HG03521 (cell line): ENCODE data around the gene GAPVD1.

Experiments
- ATAC-seq: cut with Tn5 transposase; IDR thresholded peaks from one replicate; pipeline ENCODE4 v1.9.1; 2021; ENCODE audit warnings: mild to moderate bottlenecking, moderate library complexity; ENCODE audit not compliant: unreplicated experiment

Gene GAPVD1

DNA sequence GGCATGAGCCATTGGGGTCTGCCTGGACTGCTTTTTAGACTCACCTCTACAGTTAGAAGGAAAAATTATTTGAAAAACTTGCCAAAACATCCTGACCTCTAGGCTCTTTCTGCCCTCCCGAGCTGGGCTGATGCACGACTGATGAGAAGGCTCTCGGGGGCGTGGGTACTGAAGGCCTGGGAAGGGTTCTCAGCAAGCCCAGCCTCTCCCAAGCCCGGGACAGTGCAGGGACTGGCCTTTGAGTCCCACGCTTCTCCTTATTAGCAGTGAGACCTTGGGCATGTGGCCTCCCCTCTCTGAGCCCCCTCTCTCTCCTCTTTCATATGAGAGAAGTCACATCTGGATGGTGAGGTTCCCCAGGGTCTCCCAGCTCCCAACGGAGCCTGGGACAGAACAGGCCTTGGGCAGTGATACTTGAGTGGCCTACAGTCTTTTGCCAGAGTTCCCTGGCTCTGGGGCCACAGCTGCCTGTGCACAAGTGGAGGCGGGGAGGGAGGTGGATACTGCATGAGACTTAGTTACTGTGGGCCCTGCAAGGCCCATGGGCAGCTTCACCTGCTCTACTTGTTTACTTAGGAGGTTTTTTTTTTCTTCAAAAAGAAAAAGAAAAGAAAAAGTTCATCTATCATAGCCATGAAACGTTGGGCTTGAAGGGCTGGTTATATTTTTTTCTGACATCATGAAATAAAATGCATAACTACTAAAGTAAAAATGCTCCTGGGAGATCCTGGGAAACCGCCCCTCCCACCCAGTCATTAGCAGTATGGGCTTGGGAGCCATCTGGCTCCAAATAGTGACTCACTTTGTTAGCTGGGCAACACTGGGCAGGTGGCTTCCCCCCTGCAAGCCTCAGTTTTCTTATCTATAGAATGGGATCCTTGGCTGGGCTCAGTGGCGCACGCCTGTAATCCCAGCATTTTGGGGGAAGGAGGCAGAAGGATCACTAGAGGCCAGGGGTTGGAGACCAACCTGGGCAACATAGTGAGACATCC is 139.4 kb downstream of the GAPVD1 start:
- no peak for ATAC-seq

DNA sequence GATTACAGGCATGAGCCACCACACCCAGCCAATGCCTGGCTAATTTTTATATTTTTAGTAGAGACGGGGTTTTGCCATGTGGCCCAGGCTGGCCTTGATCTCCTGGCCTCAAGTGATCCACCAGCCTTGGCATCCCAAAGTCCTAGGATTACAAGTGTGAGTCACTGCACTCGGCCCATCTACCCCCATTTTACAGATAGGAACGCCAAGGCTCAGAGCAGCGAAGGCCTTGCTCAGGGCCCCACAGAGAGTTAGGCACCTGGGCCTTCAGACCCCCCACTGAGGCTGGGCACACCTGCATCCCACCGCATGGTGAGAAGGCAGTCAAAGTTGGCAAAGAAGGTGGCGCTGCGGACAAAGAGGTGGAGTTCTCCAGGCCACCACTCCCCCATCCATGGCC is 143.1 kb downstream of the GAPVD1 start:
- ATAC-seq, result no peak

DNA sequence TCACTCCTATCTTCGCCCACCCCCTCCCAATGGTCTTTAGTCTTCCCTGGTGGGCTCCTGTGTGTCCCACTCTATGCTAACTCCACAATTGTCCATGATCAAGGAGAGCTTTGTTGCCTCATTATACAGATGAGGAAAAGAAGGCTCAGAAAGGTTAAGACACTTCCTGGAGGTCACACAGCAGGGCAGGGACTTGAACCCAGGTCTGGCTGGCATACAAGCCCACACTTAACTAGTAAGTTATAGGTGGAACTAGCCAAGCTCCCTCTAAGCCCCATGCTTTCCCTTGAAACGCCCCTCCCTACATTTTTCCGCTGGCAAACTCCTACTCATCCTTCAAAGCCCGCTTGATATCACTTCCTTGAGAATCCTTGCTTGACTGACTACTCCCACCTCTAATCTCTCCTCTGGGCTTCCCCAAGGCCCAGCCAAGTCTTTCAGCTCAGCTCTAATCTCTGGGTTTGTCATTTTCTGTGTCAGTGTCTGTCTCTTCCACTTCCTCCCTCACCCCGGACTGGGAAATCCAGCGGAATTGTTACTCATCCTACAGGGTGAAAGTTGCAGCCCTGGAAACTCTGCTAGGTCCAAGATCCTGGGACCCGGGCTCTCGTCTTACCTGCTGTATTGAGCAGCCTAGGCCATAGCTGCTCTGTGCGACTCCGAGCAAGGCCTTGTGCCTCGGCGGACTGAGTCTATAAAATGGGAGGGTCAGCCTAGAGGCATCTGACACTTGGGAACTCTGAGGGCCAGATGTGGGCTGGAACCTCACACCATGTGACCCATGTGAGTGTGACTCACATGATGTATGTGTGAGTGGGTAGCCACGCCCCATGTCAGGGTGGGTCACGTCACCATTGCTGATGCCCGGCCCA is 144.5 kb downstream of the GAPVD1 start:
- ATAC-seq, result no peak

DNA sequence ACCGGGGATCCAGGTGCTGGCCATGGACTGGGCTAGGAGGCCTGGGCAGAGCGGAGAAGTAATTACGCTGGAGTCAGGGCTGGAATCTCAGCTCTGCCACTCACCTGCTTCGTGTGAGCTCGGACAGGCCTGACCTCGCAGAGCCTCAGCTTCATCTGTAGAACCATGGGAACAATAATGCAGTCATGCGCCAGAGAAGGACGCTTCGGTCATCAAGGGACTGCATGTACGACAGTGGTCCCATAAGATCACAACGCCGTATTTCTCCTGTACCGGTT is 145.1 kb downstream of the GAPVD1 start:
- no peak for ATAC-seq

- no peak for ATAC-seq
Measured at GRCh38 chr9:125407432-125407973, 145.9 kb downstream of the GAPVD1 start.

DNA sequence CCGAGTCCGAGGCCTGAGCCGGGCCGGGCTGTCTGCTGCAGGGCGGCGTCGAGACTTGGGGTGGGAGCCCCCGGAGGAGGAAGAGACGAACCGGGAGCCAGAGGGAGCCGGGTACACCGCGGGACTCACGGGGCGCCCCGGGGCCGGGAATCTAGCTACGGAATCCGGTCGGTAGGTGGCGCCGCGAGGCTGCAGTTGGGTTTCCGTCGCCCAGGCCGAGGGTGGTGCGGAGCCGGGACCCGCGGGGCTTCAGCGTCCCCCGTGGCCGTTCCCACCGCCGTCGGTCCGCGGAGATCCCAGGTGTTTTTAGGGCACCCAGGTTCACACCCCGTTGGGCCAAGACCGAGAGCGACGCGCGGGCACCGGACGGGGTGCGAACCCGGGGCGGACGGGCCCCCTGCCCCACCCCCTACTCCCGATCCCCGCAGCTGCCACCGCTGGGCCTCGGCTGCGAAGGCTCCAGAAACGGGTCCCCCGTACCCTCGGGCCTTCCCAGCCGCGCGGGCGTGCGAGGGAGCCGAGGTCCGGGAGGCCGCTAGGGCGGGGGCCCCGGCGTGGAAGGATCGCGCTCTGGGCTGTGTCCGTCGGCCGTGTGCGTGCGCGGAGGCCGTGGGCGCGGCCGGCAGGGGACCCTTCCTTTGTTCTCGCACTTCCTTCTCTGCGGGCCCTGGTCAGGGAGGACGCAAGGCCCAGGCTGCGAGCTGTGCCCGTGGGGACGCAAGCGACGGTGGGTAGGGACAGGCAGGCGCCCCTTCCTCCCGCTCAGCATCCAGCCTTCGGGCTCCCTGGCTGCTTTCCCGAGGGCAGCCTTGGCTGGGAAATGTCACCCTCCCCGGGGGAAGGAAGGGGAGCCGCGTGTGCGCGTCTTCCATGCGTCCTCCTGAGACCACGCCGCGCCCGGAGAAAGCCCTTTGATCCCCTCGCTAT is 146.6 kb downstream of the GAPVD1 start:
- no peak for ATAC-seq

DNA sequence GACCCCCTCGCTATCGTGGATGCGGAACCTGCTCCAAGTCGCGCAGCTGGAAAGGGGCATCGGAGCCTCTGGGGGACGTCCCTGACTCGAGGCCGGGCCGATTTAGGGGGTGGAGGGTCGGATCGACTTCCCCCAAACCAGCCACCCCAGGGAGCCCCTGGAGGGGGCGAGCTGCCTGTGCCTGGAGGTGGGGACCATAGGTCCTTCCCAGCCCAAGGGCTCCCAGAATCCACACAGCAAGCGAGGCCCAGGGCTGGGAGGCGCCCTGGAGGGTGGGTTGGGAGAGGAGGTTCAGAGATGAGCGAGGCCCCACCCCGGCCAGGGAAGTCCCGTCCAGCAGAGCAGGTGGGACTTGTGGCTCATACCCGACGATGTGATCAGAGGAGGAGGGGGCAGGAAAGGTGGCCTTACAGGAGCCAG is 147.6 kb downstream of the GAPVD1 start:
- ATAC-seq, result no peak

DNA sequence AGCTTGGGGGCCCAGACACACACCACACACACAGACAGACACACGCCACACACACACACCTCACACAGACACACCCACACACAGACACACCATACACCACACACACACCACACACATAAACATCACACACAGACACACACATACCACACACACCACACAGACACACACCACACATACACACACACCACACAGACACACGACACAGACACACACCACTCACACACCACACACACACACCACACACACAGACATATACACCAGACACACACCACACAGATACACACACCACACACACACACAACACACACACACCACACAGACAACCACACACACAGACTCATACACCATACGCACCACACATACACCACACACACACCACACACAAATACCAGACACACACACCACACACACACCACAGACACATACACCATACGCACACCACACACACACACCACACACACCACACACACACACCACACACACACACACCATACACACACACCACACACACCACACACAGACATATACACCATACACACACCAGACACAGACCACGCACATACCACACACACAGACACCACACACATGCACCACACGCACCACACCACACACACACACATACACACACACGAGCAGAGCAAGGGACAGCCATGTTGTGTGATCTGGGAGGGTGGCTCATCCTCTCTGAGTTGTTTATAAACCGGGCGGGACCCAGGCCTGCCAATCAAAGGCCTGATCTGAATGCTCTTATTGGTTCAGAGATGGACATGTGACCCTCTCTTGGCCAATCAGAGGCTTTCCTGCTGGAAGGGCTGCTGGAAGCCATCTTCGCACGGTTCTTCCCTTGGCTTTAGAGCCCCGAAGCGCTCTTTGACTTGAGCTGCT is 148.3 kb downstream of the GAPVD1 start:
- ATAC-seq, result no peak

- ATAC-seq, result no peak
Measured at GRCh38 chr9:125410522-125410894, 148.9 kb downstream of the GAPVD1 start.

DNA sequence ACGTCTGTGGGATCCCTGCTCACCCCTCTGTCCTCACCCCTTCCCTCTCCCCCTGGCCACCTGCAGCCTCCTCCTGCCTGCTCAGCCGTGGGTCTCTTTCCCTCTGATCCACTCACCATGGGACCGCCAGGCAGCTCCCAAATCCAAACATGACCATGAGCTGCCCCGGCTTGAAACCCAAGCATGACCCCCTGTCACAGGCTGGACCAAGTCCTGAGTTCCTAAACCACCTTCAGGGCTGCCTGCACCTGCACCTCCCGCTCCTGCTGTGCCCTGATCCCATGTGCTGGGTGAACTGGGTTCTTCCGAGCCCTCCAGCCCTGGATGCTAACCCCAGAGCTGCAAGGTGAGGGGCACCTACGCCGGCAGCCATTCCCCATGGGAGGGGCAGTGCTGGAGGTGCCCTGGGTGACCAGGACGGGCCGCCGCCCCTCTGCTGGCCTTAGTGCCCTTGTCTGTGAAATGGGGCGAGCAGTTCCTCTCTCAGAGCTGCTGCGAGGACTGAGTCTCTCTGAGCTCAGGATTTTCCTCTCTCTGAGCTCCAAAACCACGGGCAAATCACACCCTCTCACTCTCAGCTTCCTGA is 149.6 kb downstream of the GAPVD1 start:
- no peak for ATAC-seq

DNA sequence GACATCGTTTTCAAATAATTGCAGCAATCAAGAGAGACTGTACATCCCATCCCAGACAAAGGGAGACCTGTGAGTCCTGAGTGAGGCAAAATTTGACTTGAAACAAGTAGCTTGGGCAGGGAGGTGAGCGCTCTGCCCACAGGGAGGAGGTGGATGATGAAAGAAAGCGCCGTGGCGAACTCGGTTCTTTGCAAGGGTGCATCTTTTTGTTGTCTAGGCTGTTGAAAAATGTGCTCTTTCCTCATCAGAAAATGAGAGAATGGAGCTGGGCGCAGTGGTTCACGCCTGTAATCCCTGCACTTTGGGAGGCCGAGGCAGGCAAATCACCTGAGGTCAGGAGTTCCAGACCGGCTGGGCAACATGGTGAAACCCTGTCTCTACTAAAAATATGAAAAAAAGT is 150.5 kb downstream of the GAPVD1 start:
- ATAC-seq, result no peak

DNA sequence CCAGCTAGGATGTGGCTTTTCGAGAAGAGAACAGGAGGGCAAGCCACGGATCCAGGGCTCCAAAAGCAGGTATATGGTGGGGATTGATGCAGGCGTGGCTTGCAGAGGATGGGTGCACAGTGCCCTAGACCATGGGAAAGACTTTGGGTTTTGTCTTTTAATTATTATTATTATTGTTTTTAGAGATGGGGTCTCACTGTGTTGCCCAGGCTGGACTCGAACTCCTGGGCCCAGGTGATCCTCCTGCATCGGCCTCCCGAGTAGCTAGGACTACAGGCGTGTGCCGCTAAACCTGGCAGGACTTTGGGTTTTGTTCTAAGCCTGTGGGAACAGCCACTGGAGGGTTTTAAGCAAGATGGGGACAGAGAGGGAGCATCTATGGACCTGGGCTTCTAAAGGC is 152.0 kb downstream of the GAPVD1 start:
- no peak for ATAC-seq

DNA sequence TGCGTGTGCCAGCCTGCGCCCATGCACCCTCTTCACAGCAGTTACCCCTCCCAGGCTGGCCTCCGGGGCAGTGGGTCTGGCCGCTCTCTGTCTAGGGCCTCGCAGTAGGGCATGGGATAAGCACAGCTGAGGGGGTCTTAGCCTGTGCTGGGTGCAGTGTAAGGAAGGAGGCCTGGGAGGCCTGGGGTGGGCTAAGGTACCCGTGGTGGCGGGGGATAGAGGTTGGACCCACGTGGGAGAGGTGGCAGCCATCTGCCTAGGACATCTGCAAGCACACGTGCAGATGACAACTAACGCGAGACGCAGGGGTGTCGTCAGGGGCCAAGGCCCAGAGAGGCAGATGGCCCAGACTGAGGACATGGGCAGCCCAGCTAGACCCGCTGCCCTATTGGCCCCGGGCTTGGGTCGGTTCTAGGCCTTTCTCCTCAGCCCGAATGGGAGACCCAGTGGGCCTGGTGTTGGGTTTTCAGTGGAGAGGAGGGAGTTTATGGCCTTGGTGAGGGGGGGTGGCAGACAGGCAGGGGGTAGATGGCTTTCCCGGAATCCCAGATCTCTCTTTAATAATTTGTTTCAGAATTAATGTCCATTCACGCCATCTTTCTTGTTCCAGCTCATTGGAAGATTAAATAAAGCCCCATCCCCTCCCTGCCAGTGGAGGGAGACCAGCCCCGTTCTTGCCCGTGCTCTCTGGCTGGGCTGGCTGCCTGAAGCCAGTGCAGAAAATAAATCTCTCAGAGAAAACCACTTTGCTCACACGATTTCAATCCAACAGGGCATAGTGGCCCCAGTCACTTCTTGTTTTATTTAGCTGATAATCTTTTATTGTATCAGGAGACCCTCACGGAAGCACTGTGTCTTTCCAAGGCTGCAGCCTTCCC is 154.2 kb downstream of the GAPVD1 start:
- ATAC-seq, result no peak

DNA sequence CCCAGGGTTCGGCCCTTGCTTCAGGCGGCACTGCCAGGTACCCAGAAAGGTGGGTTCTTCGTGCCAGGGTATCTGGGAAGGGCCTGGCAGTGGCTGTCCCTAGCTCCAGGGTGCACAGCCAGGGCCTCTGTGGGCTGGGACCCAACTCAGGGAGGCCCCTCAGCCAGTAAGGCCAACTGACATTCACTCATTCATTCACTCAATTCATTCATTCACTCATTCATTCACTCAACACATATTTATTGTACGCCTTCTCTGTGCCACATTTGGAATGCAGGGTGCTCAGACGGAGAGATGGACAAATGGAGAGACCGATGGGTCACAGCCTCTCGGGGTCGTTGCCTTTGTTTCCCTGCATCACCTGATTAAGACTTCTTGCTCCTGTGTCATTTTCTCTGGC is 154.9 kb downstream of the GAPVD1 start:
- no peak for ATAC-seq
